GM03348 (cell line): ENCODE results near the gene CFHR3.
"Not testable (repeated sequence)": the region's sequence is repeated elsewhere in the genome, so short reads cannot be mapped to it uniquely, and the experiment has no call there.

Experiments used
- DNase-seq: peaks from one replicate; pipeline ENCODE4 v3.0.0; 2012; ENCODE audit warnings: low spot score

Gene CFHR3

GRCh38 chr1:196774603-196775002 lies at the start of gene CFHR3:
Gene CFHR3, plus strand, starts transcription at chr1:196774840. Its CDS starts 47 bp downstream, at chr1:196774887.
- no peak for DNase-seq

- DNase-seq, result no peak
Observed at GRCh38 chr1:196732526-196732925, 42.1 kb upstream of the CFHR3 start.

GRCh38 chr1:196733091-196733970 lies 41.3 kb upstream of the CFHR3 start:
- no peak for DNase-seq

GRCh38 chr1:196734006-196734405 lies 40.6 kb upstream of the CFHR3 start:
- DNase-seq, result no peak

- DNase-seq, result no peak
Observed at GRCh38 chr1:196734460-196734859, 40.2 kb upstream of the CFHR3 start.

- no peak for DNase-seq
Observed at GRCh38 chr1:196738730-196739129, 35.9 kb upstream of the CFHR3 start.

- peak; percentile 4 for DNase-seq
Observed at GRCh38 chr1:196743244-196743643, 31.4 kb upstream of the CFHR3 start.

GRCh38 chr1:196765019-196765740 lies 9.5 kb upstream of the CFHR3 start:
- DNase-seq, result not testable (repeated sequence)

GRCh38 chr1:196769823-196770222 lies 4.8 kb upstream of the CFHR3 start:
- not testable (repeated sequence) for DNase-seq

GRCh38 chr1:196773713-196774112 lies 927 bp upstream of the CFHR3 start:
- DNase-seq, result no peak

GRCh38 chr1:196774175-196774574 lies 465 bp upstream of the CFHR3 start:
- no peak for DNase-seq

- no peak for DNase-seq
Observed at GRCh38 chr1:196777603-196778002, 3.0 kb downstream of the CFHR3 start.

GRCh38 chr1:196779093-196779492 lies 4.5 kb downstream of the CFHR3 start:
- no peak for DNase-seq

- not testable (repeated sequence) for DNase-seq
Observed at GRCh38 chr1:196791252-196791651, 16.6 kb downstream of the CFHR3 start.

GRCh38 chr1:196794103-196794502 lies 19.5 kb downstream of the CFHR3 start:
- not testable (repeated sequence) for DNase-seq

GRCh38 chr1:196797891-196798290 lies 23.3 kb downstream of the CFHR3 start:
- no peak for DNase-seq

GRCh38 chr1:196801920-196802319 lies 27.3 kb downstream of the CFHR3 start:
- DNase-seq, result not testable (repeated sequence)

GRCh38 chr1:196808529-196809235 lies 34.0 kb downstream of the CFHR3 start:
- DNase-seq, result no peak

- not testable (repeated sequence) for DNase-seq
Observed at GRCh38 chr1:196817442-196817841, 42.8 kb downstream of the CFHR3 start.

GRCh38 chr1:196819531-196819930 lies 44.9 kb downstream of the CFHR3 start, which contains the start of gene CFHR1:
Gene CFHR1, plus strand, starts transcription at chr1:196819731. Its CDS starts 114 bp downstream, at chr1:196819845.
- DNase-seq, result not testable (repeated sequence)

- DNase-seq, result peak; percentile 54
Observed at GRCh38 chr1:196827860-196828259, 53.2 kb downstream of the CFHR3 start.
